Stomach (tissue), 4 donors: ENCODE measurements around the gene TRIM24.

Source experiments
- EP300 ChIP-seq: sonication (generic); formaldehyde crosslinking; IDR thresholded peaks from one replicate; pipeline ENCODE4 v1.6.1; 2017; ENCODE audit warnings: antibody characterized with exemption
- TF ChIP-seq, protein P1 (sequence below), 7 experiments: fragments of 450-650 bp in 4 of 7; fragments of 200-600 bp in 3 of 7; sonication (generic) in 3 of 7; IDR thresholded peaks; one replicate each; pipeline ENCODE4 v1.5.1; 2016 to 2019; ENCODE audit warnings: antibody characterized with exemption in 7 of 7, control low read depth in 2 of 7, mild to moderate bottlenecking in 1 of 7

DNA sequence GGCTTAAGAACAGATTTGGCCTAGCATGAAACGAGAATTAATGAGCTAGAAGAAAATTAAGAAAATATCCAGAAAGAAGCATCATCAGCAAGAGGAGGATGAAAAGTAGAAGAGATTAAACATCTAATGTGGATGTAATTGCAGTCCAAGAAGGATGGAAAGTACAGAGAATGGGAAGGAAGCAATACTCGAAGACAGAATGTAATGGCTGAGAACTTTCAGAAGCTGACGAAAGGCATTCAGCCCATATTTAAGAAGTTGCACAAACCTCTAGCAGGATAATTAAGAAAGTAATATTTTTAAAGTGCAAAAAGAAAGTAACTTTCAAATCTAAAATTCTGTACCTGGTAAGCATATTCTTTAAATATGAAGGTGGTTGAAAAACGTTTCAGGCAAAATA, 60.7 kb downstream of the TRIM24 start:
- TF ChIP-seq, protein P1, sequence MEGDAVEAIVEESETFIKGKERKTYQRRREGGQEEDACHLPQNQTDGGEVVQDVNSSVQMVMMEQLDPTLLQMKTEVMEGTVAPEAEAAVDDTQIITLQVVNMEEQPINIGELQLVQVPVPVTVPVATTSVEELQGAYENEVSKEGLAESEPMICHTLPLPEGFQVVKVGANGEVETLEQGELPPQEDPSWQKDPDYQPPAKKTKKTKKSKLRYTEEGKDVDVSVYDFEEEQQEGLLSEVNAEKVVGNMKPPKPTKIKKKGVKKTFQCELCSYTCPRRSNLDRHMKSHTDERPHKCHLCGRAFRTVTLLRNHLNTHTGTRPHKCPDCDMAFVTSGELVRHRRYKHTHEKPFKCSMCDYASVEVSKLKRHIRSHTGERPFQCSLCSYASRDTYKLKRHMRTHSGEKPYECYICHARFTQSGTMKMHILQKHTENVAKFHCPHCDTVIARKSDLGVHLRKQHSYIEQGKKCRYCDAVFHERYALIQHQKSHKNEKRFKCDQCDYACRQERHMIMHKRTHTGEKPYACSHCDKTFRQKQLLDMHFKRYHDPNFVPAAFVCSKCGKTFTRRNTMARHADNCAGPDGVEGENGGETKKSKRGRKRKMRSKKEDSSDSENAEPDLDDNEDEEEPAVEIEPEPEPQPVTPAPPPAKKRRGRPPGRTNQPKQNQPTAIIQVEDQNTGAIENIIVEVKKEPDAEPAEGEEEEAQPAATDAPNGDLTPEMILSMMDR (IDR thresholded peaks at IDR 0.05): no peak
- TF ChIP-seq EP300: no peak
